ENCODE results near the gene ZNF385C.

DNA sequence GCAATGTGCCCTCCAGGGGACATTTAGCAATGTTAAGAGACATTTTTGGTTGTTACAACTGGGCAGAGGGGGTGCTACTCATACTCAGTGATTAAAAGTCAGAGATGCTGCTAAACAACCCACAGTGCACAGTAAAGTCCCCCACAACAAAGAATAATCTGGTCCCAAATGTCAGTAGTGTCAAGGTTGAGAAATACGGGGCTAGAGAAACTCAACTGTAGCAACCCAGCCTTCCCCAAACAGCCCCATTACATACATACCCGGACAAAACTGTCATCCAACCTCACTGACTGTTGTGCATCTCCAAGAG lies 101.5 kb downstream of the ZNF385C start:
- TF ChIP-seq EZH2 (IDR thresholded peaks at IDR 0.05) (no peak), POLR2AphosphoS5 (IDR thresholded peaks at IDR 0.05; ENCODE audit: low read depth, low read length) (no peak), EZH2phosphoT487 (IDR thresholded peaks at IDR 0.05; ENCODE audit: borderline replicate concordance) (no peak), POLR2A (IDR thresholded peaks at IDR 0.05; ENCODE audit: borderline replicate concordance, extremely low read depth, insufficient read depth, insufficient read length) (no peak), YY1 (IDR thresholded peaks at IDR 0.05; ENCODE audit: extremely low read depth, insufficient replicate concordance, low read depth, low read length) (no peak)
- TF ChIP-seq, protein P1, sequence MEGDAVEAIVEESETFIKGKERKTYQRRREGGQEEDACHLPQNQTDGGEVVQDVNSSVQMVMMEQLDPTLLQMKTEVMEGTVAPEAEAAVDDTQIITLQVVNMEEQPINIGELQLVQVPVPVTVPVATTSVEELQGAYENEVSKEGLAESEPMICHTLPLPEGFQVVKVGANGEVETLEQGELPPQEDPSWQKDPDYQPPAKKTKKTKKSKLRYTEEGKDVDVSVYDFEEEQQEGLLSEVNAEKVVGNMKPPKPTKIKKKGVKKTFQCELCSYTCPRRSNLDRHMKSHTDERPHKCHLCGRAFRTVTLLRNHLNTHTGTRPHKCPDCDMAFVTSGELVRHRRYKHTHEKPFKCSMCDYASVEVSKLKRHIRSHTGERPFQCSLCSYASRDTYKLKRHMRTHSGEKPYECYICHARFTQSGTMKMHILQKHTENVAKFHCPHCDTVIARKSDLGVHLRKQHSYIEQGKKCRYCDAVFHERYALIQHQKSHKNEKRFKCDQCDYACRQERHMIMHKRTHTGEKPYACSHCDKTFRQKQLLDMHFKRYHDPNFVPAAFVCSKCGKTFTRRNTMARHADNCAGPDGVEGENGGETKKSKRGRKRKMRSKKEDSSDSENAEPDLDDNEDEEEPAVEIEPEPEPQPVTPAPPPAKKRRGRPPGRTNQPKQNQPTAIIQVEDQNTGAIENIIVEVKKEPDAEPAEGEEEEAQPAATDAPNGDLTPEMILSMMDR (IDR thresholded peaks at IDR 0.05 in 2 of 3, conservative IDR thresholded peaks at IDR 0.05 in 1 of 3; ENCODE audit: borderline replicate concordance in 1 of 3, insufficient read depth in 1 of 3, low read depth in 2 of 3, low read length in 2 of 3), result no peak
- TF ChIP-seq, protein P2, sequence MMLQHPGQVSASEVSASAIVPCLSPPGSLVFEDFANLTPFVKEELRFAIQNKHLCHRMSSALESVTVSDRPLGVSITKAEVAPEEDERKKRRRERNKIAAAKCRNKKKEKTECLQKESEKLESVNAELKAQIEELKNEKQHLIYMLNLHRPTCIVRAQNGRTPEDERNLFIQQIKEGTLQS (IDR thresholded peaks at IDR 0.05), result no peak
